ENCODE data around the gene ATRIP.

Gene ATRIP

DNA sequence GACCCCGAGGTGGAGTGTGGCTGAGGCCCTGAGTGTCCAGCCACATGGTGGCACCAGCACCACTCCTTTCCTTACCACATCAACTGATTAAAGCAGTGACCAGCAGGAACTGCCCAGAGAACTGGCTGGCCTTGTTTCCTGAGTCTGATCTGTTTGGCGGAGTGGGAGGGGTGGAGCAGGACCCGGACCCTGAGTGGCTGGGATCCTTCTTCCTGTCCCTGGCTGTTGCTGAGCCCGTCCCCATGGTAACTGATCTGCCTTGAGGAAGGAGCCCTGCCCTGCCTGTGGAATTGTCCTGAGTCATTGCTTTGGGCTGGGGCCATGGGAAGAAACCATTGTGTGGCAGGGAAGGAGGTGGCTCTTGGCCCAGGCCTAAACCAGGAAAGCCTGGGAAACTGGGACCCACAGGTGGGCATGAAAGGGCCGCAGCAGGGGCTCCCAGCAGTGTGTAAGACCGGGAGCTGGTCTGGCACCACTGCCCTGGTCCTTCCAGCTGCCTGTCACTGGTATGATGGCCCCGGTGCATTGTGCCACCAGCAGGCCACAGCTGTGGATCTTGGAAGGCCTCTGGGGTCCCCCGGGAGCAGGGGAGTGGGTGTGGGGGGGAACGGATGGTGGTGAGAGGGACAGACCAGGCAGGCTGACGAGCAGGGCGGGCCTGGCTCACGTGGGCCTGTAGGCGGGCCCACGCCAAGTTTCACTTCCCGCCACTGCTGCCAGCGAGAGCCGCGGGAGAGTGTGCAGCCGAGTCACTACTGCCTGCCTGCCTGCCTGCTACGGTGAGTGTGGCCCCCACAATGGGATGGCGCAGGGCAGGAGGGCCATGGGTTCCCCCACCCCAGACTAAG, 19.2 kb downstream of the ATRIP start:
- H3K4me3 ChIP-seq (ENCODE audit: extremely low read depth, insufficient read depth, low read length, poor library complexity, severe bottlenecking) = peak overlapping the region; percentile 1
- H3K27ac ChIP-seq (ENCODE audit: low read depth, low read length, severe bottlenecking) = peak overlapping the region; percentile 100
- H3K9me3 ChIP-seq (ENCODE audit: control insufficient read depth, low read length) = no peaks in the 10 kb centered on the region
- 58 to 61% methylated on average over 13 to 20 of the region's 21 CpGs for WGBS, 2 experiments (ENCODE audit: insufficient coverage in 2 of 2)
- H3K36me3 ChIP-seq (ENCODE audit: control insufficient read depth, insufficient read depth, low read length) = peaks cover 71% of the 10 kb centered on the region
- H3K4me1 ChIP-seq (ENCODE audit: control insufficient read depth, insufficient read depth, low read length, poor library complexity, severe bottlenecking) = peaks cover 23% of the 10 kb centered on the region

DNA sequence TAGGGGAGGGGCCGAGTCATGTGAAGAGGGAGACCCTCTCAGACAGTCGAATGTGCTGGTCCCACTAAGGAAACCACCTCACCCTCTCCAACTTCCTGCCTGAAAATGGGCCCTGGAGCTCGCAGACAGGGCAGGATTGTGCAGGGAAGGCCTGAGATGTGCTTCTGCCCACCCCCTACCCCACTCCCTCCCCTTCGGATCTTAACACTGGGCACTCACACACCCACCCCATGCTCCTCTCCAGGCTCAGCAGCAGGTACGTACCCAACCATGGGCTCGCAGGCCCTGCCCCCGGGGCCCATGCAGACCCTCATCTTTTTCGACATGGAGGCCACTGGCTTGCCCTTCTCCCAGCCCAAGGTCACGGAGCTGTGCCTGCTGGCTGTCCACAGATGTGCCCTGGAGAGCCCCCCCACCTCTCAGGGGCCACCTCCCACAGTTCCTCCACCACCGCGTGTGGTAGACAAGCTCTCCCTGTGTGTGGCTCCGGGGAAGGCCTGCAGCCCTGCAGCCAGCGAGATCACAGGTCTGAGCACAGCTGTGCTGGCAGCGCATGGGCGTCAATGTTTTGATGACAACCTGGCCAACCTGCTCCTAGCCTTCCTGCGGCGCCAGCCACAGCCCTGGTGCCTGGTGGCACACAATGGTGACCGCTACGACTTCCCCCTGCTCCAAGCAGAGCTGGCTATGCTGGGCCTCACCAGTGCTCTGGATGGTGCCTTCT, 20.0 kb downstream of the ATRIP start:
- H3K4me3 ChIP-seq (ENCODE audit: extremely low read depth, insufficient read depth, low read length, poor library complexity, severe bottlenecking) = no peak overlapping the region
- peaks cover 63% of the 10 kb centered on the region for H3K36me3 ChIP-seq (ENCODE audit: control insufficient read depth, insufficient read depth, low read length)
- H3K4me1 ChIP-seq (ENCODE audit: control insufficient read depth, insufficient read depth, low read length, poor library complexity, severe bottlenecking) = peaks cover 23% of the 10 kb centered on the region
- H3K9me3 ChIP-seq (ENCODE audit: control insufficient read depth, low read length) = no peaks in the 10 kb centered on the region
- H3K27ac ChIP-seq (ENCODE audit: low read depth, low read length, severe bottlenecking) = peak overlapping the region; percentile 100
- WGBS, 2 experiments (ENCODE audit: insufficient coverage in 2 of 2) = 92 to 95% methylated on average over 15 of the region's 19 CpGs

DNA sequence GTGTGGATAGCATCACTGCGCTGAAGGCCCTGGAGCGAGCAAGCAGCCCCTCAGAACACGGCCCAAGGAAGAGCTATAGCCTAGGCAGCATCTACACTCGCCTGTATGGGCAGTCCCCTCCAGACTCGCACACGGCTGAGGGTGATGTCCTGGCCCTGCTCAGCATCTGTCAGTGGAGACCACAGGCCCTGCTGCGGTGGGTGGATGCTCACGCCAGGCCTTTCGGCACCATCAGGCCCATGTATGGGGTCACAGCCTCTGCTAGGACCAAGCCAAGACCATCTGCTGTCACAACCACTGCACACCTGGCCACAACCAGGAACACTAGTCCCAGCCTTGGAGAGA, 20.5 kb downstream of the ATRIP start:
- WGBS, 2 experiments (ENCODE audit: insufficient coverage in 2 of 2) = 93 to 99% methylated on average over 6 to 9 of the region's 9 CpGs
- Histone ChIP-seq H3K4me3 (ENCODE audit: extremely low read depth, insufficient read depth, low read length, poor library complexity, severe bottlenecking) (no peak overlapping the region), H3K9me3 (ENCODE audit: control insufficient read depth, low read length) (no peaks in the 10 kb centered on the region), H3K4me1 (ENCODE audit: control insufficient read depth, insufficient read depth, low read length, poor library complexity, severe bottlenecking) (peaks cover 27% of the 10 kb centered on the region), H3K36me3 (ENCODE audit: control insufficient read depth, insufficient read depth, low read length) (peaks cover 61% of the 10 kb centered on the region), H3K27ac (ENCODE audit: low read depth, low read length, severe bottlenecking) (peak overlapping the region; percentile 100)

- 94 to 100% methylated on average over 3 to 5 of the region's 7 CpGs for WGBS, 2 experiments (ENCODE audit: insufficient coverage in 2 of 2)
- peaks cover 59% of the 10 kb centered on the region for H3K36me3 ChIP-seq (ENCODE audit: control insufficient read depth, insufficient read depth, low read length)
- H3K27ac ChIP-seq (ENCODE audit: low read depth, low read length, severe bottlenecking) = no peak overlapping the region
- H3K9me3 ChIP-seq (ENCODE audit: control insufficient read depth, low read length) = no peaks in the 10 kb centered on the region
- H3K4me3 ChIP-seq (ENCODE audit: extremely low read depth, insufficient read depth, low read length, poor library complexity, severe bottlenecking) = no peak overlapping the region
- peaks cover 27% of the 10 kb centered on the region for H3K4me1 ChIP-seq (ENCODE audit: control insufficient read depth, insufficient read depth, low read length, poor library complexity, severe bottlenecking)
Observed at GRCh38 chr3:48467473-48468267, 21.1 kb downstream of the ATRIP start.

DNA sequence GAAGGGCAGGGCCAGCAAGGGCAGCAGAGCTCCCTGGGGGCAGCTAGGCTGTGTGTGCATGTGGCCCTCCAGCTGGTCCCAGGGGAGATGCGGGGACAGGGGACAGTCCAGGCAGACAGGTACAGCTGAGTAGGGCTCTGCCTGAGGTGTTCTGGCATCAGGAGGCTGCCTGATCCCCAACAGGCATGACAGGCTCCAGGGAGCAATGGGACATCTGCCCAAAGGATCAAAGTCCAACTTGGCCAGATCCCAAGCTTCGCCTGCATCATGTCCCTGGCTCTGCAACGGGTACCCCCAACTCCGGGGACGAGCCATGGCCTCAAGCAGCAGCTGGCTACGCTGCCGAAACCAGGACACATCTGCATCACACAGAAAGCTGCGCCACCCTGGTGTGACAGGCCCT, 21.8 kb downstream of the ATRIP start:
- no peak overlapping the region for H3K27ac ChIP-seq (ENCODE audit: low read depth, low read length, severe bottlenecking)
- peaks cover 30% of the 10 kb centered on the region for H3K4me1 ChIP-seq (ENCODE audit: control insufficient read depth, insufficient read depth, low read length, poor library complexity, severe bottlenecking)
- H3K4me3 ChIP-seq (ENCODE audit: extremely low read depth, insufficient read depth, low read length, poor library complexity, severe bottlenecking) = no peak overlapping the region
- peaks cover 57% of the 10 kb centered on the region for H3K36me3 ChIP-seq (ENCODE audit: control insufficient read depth, insufficient read depth, low read length)
- H3K9me3 ChIP-seq (ENCODE audit: control insufficient read depth, low read length) = no peaks in the 10 kb centered on the region
- 97 to 98% methylated on average over 8 of the region's 8 CpGs for WGBS, 2 experiments (ENCODE audit: insufficient coverage in 2 of 2)

DNA sequence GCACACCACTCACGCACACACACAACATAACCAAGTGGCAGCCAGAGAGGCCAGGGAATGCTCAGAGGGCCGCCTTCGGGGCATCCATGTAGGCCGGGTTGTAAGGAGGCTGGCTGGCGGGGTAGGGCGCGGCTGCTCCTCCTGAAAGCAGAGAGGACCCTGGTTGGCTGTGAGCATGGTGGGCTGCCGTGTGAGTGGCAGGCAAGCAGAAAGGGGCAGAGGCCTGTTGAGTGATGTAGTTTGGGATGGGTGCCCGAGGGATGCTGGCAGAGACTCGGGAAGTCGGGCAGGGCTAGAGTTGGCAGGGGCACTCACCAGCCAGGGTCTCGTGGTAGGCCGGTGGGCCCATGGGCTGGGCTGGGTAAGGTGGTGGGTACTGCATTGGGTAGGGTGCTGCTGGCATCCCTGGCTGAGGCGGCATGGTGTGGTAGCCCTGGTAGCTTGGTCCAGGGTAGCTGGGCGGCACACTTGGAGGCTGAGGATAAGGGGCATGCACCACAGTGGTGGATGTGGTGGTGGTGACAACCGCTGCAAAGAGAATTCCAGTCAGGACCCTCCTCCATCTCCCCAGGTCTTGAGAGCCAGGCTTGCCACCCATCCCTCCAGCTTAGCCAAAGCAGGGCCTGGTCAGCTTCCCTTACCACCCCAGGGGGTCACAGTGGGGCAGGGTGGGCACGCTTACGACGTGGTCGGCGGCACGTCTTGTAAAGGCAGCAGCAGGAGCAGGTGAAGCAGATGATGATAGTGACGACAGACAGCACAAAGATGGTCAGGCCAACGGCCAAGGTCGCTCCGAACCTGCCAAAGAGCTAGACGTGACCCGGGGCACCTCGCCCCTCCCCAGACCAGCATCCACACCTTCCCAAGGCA, 22.7 kb downstream of the ATRIP start:
- H3K4me1 ChIP-seq (ENCODE audit: control insufficient read depth, insufficient read depth, low read length, poor library complexity, severe bottlenecking) = peaks cover 33% of the 10 kb centered on the region
- H3K4me3 ChIP-seq (ENCODE audit: extremely low read depth, insufficient read depth, low read length, poor library complexity, severe bottlenecking) = no peak overlapping the region
- no peaks in the 10 kb centered on the region for H3K9me3 ChIP-seq (ENCODE audit: control insufficient read depth, low read length)
- no peak overlapping the region for H3K27ac ChIP-seq (ENCODE audit: low read depth, low read length, severe bottlenecking)
- H3K36me3 ChIP-seq (ENCODE audit: control insufficient read depth, insufficient read depth, low read length) = peaks cover 50% of the 10 kb centered on the region
- WGBS, 2 experiments (ENCODE audit: insufficient coverage in 2 of 2) = 96% methylated on average over 12 to 25 of the region's 29 CpGs

DNA sequence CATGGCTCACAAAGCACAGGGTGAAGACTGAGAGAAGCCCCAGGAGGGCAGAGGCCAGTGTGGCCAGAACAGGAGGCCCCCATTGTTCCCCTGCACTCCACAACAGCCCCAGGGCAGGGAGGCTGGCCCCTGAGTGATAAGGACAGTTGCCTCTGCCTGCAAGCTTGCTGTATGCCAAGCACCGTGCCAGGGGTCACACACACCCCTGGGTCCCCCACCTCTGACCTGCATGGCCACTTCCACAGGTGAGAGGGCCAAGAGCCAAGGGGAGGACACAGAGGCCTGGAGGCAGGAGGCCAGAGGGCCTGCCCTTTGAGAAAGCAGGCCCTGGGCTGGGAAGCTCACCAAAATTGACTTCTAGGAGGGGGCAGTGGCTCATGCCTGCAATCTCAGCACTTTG, 23.7 kb downstream of the ATRIP start:
- 80 to 100% methylated on average over 1 of the region's 1 CpG for whole genome bisulfite sequencing, 2 experiments (ENCODE audit: insufficient coverage in 2 of 2)
- Histone ChIP-seq H3K9me3 (ENCODE audit: control insufficient read depth, low read length) (no peaks in the 10 kb centered on the region), H3K4me3 (ENCODE audit: extremely low read depth, insufficient read depth, low read length, poor library complexity, severe bottlenecking) (no peak overlapping the region), H3K4me1 (ENCODE audit: control insufficient read depth, insufficient read depth, low read length, poor library complexity, severe bottlenecking) (peaks cover 35% of the 10 kb centered on the region), H3K36me3 (ENCODE audit: control insufficient read depth, insufficient read depth, low read length) (peaks cover 42% of the 10 kb centered on the region), H3K27ac (ENCODE audit: low read depth, low read length, severe bottlenecking) (no peak overlapping the region)

DNA sequence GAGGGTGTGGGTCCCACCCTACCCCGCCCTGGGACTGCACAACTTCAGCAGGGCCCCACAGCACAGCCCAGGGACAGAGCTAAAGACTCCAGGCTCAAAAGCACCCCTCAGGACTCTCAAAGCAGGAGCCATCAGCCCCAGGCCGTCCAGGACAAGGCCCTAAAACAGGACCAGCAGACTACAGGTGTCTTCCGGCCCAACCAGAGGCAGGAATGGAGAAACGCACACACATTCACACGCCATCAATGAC, 26.1 kb downstream of the ATRIP start:
- peak overlapping the region; percentile 95 for H3K27ac ChIP-seq (ENCODE audit: low read depth, low read length, severe bottlenecking)
- no peaks in the 10 kb centered on the region for H3K9me3 ChIP-seq (ENCODE audit: control insufficient read depth, low read length)
- WGBS, 2 experiments (ENCODE audit: insufficient coverage in 2 of 2) = 26 to 50% methylated on average over 1 to 4 of the region's 5 CpGs
- H3K4me3 ChIP-seq (ENCODE audit: extremely low read depth, insufficient read depth, low read length, poor library complexity, severe bottlenecking) = peak overlapping the region; percentile 57
- peaks cover 29% of the 10 kb centered on the region for H3K36me3 ChIP-seq (ENCODE audit: control insufficient read depth, insufficient read depth, low read length)
- peaks cover 17% of the 10 kb centered on the region for H3K4me1 ChIP-seq (ENCODE audit: control insufficient read depth, insufficient read depth, low read length, poor library complexity, severe bottlenecking)

GRCh38 chr3:48472923-48473616, 26.5 kb downstream of the ATRIP start:
- H3K4me1 ChIP-seq (ENCODE audit: control insufficient read depth, insufficient read depth, low read length, poor library complexity, severe bottlenecking) = peaks cover 17% of the 10 kb centered on the region
- 4 to 9% methylated on average over 13 to 15 of the region's 17 CpGs for WGBS, 2 experiments (ENCODE audit: insufficient coverage in 2 of 2)
- H3K36me3 ChIP-seq (ENCODE audit: control insufficient read depth, insufficient read depth, low read length) = peaks cover 26% of the 10 kb centered on the region
- H3K27ac ChIP-seq (ENCODE audit: low read depth, low read length, severe bottlenecking) = peak overlapping the region; percentile 95
- peak overlapping the region; percentile 57 for H3K4me3 ChIP-seq (ENCODE audit: extremely low read depth, insufficient read depth, low read length, poor library complexity, severe bottlenecking)
- H3K9me3 ChIP-seq (ENCODE audit: control insufficient read depth, low read length) = no peaks in the 10 kb centered on the region

DNA sequence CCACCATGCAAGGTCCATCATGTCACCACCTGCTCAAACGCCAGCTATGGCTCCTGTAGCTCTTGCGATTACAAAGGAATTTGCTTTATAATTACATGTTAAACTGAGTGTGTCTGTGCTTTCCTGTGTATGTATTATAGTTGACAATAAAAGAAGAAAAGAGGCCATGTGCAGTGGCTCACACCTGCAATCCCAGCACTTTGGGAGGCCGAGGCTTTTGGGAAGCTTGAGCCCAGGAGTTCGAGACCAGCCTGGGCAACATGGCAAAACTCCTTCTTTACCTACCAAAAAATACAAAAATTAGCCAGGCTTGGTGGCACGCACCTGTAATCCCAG, 27.0 kb downstream of the ATRIP start:
- H3K27ac ChIP-seq (ENCODE audit: low read depth, low read length, severe bottlenecking) = peak overlapping the region; percentile 95
- H3K36me3 ChIP-seq (ENCODE audit: control insufficient read depth, insufficient read depth, low read length) = peaks cover 24% of the 10 kb centered on the region
- 67 to 79% methylated on average over 2 of the region's 5 CpGs for WGBS, 2 experiments (ENCODE audit: insufficient coverage in 2 of 2)

More for the DNA sequence above, 27.0 kb downstream of the ATRIP start:
- Histone ChIP-seq H3K9me3 (ENCODE audit: control insufficient read depth, low read length) (no peaks in the 10 kb centered on the region), H3K4me3 (ENCODE audit: extremely low read depth, insufficient read depth, low read length, poor library complexity, severe bottlenecking) (no peak overlapping the region), H3K4me1 (ENCODE audit: control insufficient read depth, insufficient read depth, low read length, poor library complexity, severe bottlenecking) (peaks cover 17% of the 10 kb centered on the region)
